HTR-8/SVneo (cell line): ENCODE data around the gene SIAE.

Experiments
- DNase-seq: peaks from one replicate; pipeline ENCODE4 v3.0.0; 2011; ENCODE audit warnings: low spot score, mixed read lengths; ENCODE audit not compliant: insufficient read length
- FAIRE-seq: peaks from 2 replicates; lab custom pipeline; 2011; peaks lifted over from hg19 to GRCh38; lab: Jason Lieb, UNC

Gene SIAE

GRCh38 chr11:124673333-124674167 is at the start of gene SIAE, which contains the start of gene SPA17:
Gene SIAE (minus strand): TSS chr11:124673739. CDS start chr11:124673708, 31 bp downstream.
Gene SPA17 (plus strand): TSS chr11:124673904. CDS start chr11:124675265, 1,361 bp downstream.
- FAIRE-seq (no peak), DNase-seq (peak; percentile 92)

- no peak for DNase-seq
- no peak for FAIRE-seq
These were observed 48.6 kb upstream of the SIAE start for GRCh38 chr11:124722176-124722575.

- FAIRE-seq, result no peak
- DNase-seq, result no peak
These were observed 46.0 kb upstream of the SIAE start for GRCh38 chr11:124719534-124719933.

- DNase-seq (no peak), FAIRE-seq (no peak)
These were observed 45.3 kb upstream of the SIAE start for GRCh38 chr11:124718801-124719200.

GRCh38 chr11:124717786-124718651 is 44.5 kb upstream of the SIAE start:
- DNase-seq (no peak), FAIRE-seq (no peak)

GRCh38 chr11:124717421-124717785 is 43.9 kb upstream of the SIAE start:
- DNase-seq, result no peak
- no peak for FAIRE-seq

- DNase-seq (no peak), FAIRE-seq (no peak)
These were observed 43.1 kb upstream of the SIAE start for GRCh38 chr11:124716591-124716990.

- no peak for DNase-seq
- FAIRE-seq, result no peak
These were observed 38.9 kb upstream of the SIAE start for GRCh38 chr11:124712392-124712791.

- no peak for FAIRE-seq
- DNase-seq, result no peak
These were observed 34.3 kb upstream of the SIAE start for GRCh38 chr11:124707829-124708228.

GRCh38 chr11:124700028-124700427 is 26.5 kb upstream of the SIAE start:
- DNase-seq (no peak), FAIRE-seq (no peak)

GRCh38 chr11:124699547-124699946 is 26.0 kb upstream of the SIAE start:
- no peak for FAIRE-seq
- DNase-seq, result no peak

- FAIRE-seq (no peak), DNase-seq (no peak)
These were observed 19.6 kb upstream of the SIAE start for GRCh38 chr11:124693142-124693541.

- DNase-seq (no peak), FAIRE-seq (no peak)
These were observed 8.9 kb upstream of the SIAE start for GRCh38 chr11:124682443-124682842.

GRCh38 chr11:124681421-124681820 is 7.9 kb upstream of the SIAE start:
- no peak for FAIRE-seq

GRCh38 chr11:124678416-124678815 is 4.9 kb upstream of the SIAE start:
- FAIRE-seq (no peak), DNase-seq (no peak)

More at GRCh38 chr11:124681421-124681820, 7.9 kb upstream of the SIAE start:
- DNase-seq, result no peak

- FAIRE-seq, result no peak
- DNase-seq, result no peak
These were observed 2.8 kb upstream of the SIAE start for GRCh38 chr11:124676386-124676785.

- no peak for FAIRE-seq
- DNase-seq, result no peak
These were observed 1.0 kb upstream of the SIAE start for GRCh38 chr11:124674571-124674970.

- FAIRE-seq (no peak), DNase-seq (no peak)
These were observed 604 bp upstream of the SIAE start for GRCh38 chr11:124674168-124674517.

- DNase-seq (no peak), FAIRE-seq (no peak)
These were observed 863 bp downstream of the SIAE start for GRCh38 chr11:124672536-124673215.

GRCh38 chr11:124670732-124671131 is 2.8 kb downstream of the SIAE start:
- FAIRE-seq (no peak), DNase-seq (no peak)

GRCh38 chr11:124669193-124669592 is 4.3 kb downstream of the SIAE start:
- FAIRE-seq, result no peak
- DNase-seq, result peak; percentile 46
